Endothelial cell of umbilical vein (primary cell): ENCODE data around the gene DIAPH1. TPM values are rescaled to one million over a fixed set of nuclear protein-coding genes. Genes with fewer than 3 reads are reported as not detected.

ENCODE experiments used
- BruUV-seq: library from RNA; stranded (reverse); fragments of 400-500 nt; replicated peaks from 2 replicates; lab custom pipeline; 2021; lab: Mats Ljungman, UMichigan
- CTCF ChIA-PET: fragments of 300-600, 350-600 bp; sonication (Branson Sonifier 250); formaldehyde crosslinking; loops from one replicate; lab custom pipeline; 2021; ENCODE audit warnings: antibody characterized with exemption, inconsistent platforms; lab: Charles Lee
- POLR2A ChIA-PET: fragments of 300-600, 350-600 bp; sonication (Branson Sonifier 250); formaldehyde crosslinking; loops from one replicate; lab custom pipeline; 2021; ENCODE audit warnings: antibody characterized with exemption, inconsistent platforms; lab: Charles Lee
- DNase-seq: peaks from one replicate; pipeline ENCODE4 v3.0.0-alpha.2; 2011; ENCODE audit warnings: low read depth, low spot score
- FAIRE-seq: peaks from 2 replicates; lab custom pipeline; 2011; peaks lifted over from hg19 to GRCh38; lab: Jason Lieb, UNC
- H2AFZ ChIP-seq: 2 replicates; pipeline ENCODE4 v1.6.0; 2012; ENCODE audit warnings: low read depth, low read length, control low read depth, inconsistent platforms
- H3K27ac ChIP-seq: 2 replicates; pipeline ENCODE4 v1.5.1; 2011; ENCODE audit warnings: low read depth, mild to moderate bottlenecking, control low read depth, low read length, moderate library complexity; ENCODE audit not compliant: insufficient read depth
- H3K27me3 ChIP-seq, 2 experiments: 2 replicates each; pipeline versions ENCODE4 v1.6.0 to v1.6.1; 2011; ENCODE audit warnings: low read length in 2 of 2, mixed read lengths in 1 of 2; ENCODE audit not compliant: control insufficient read depth in 2 of 2, insufficient read depth in 2 of 2
- H3K36me3 ChIP-seq, 2 experiments: 2 replicates in 1 of 2; 3 replicates in 1 of 2; pipeline ENCODE4 v1.5.1; 2011; ENCODE audit warnings: low read length in 2 of 2, mild to moderate bottlenecking in 1 of 2, moderate library complexity in 1 of 2; ENCODE audit not compliant: control insufficient read depth in 2 of 2, insufficient read depth in 2 of 2; ENCODE audit errors: extremely low read depth in 1 of 2
- H3K4me1 ChIP-seq: 3 replicates; pipeline ENCODE4 v1.5.1; 2011; ENCODE audit warnings: mild to moderate bottlenecking, low read length; ENCODE audit not compliant: control insufficient read depth, insufficient read depth; ENCODE audit errors: extremely low read depth
- H3K4me2 ChIP-seq: 2 replicates; pipeline ENCODE4 v1.6.1; 2011; ENCODE audit warnings: low read length, control low read depth, mixed read lengths; ENCODE audit not compliant: insufficient read depth
- H3K4me3 ChIP-seq, 3 experiments: fragments of 200-600 bp in 1 of 3; sonication (generic), shearing (Covaris generic) in 1 of 3; replicated peaks in 1 of 3; 2 replicates each; pipeline ENCODE4 v1.5.1; 2011 to 2016; ENCODE audit warnings: control low read depth in 3 of 3, low read length in 3 of 3, mild to moderate bottlenecking in 2 of 3, inconsistent platforms in 1 of 3, low read depth in 1 of 3, moderate library complexity in 1 of 3; ENCODE audit not compliant: insufficient read depth in 1 of 3
- H3K79me2 ChIP-seq: 2 replicates; pipeline ENCODE4 v1.6.0; 2012; ENCODE audit warnings: low read length, inconsistent platforms; ENCODE audit not compliant: control insufficient read depth, insufficient read depth
- H3K9ac ChIP-seq: replicated peaks from 2 replicates; pipeline ENCODE3; 2011; ENCODE audit warnings: low read length, control low read depth; ENCODE audit not compliant: insufficient read depth; ENCODE audit errors: extremely low read depth
- H3K9me1 ChIP-seq: replicated peaks from 3 replicates; pipeline ENCODE4 v1.6.0; 2011; ENCODE audit warnings: mild to moderate bottlenecking, low read length; ENCODE audit not compliant: control insufficient read depth, insufficient read depth; ENCODE audit errors: extremely low read depth
- H3K9me3 ChIP-seq: replicated peaks from 2 replicates; pipeline ENCODE4 v1.5.1; 2012; ENCODE audit warnings: low read length, inconsistent platforms; ENCODE audit not compliant: control insufficient read depth, insufficient read depth
- H4K20me1 ChIP-seq: replicated peaks from 2 replicates; pipeline ENCODE3; 2011; ENCODE audit warnings: mild to moderate bottlenecking, low read length; ENCODE audit not compliant: control insufficient read depth, insufficient read depth; ENCODE audit errors: extremely low read depth
- CTCF ChIP-seq, 2 donors: IDR thresholded peaks; 1 replicate in 1 of 2; 2 replicates in 1 of 2; pipeline ENCODE4 v1.5.1; 2011; ENCODE audit warnings: low read length in 2 of 2, mild to moderate bottlenecking in 2 of 2, moderate library complexity in 2 of 2, control low read depth in 1 of 2, inconsistent platforms in 1 of 2, low read depth in 1 of 2; ENCODE audit not compliant: insufficient read depth in 1 of 2; ENCODE audit errors: extremely low read depth in 1 of 2
- EZH2 ChIP-seq: IDR thresholded peaks from 2 replicates; pipeline ENCODE4 v1.6.1; 2012; ENCODE audit warnings: borderline replicate concordance, low read depth, mild to moderate bottlenecking, moderate library complexity, low read length, inconsistent platforms; ENCODE audit not compliant: severe bottlenecking
- FOS ChIP-seq: IDR thresholded peaks from 2 replicates; pipeline ENCODE4 v1.6.1; 2011; ENCODE audit warnings: mild to moderate bottlenecking, low read length, moderate library complexity, borderline replicate concordance; ENCODE audit not compliant: insufficient read depth
- GATA2 ChIP-seq: IDR thresholded peaks from 2 replicates; pipeline ENCODE4 v1.7.0; 2011; ENCODE audit warnings: low read depth, mild to moderate bottlenecking, moderate library complexity, mixed read lengths, low read length; ENCODE audit not compliant: insufficient read length, insufficient read depth
- JUN ChIP-seq: IDR thresholded peaks from 2 replicates; pipeline ENCODE4 v1.6.1; 2011; ENCODE audit warnings: borderline replicate concordance, low read depth; ENCODE audit not compliant: insufficient read length, insufficient read depth
- MAX ChIP-seq: IDR thresholded peaks from 2 replicates; pipeline ENCODE4 v1.6.1; 2011; ENCODE audit not compliant: insufficient read depth, insufficient read length
- MYC ChIP-seq: IDR thresholded peaks from one replicate; pipeline ENCODE4 v1.6.1; 2011; ENCODE audit warnings: mild to moderate bottlenecking, low read depth, low read length
- POLR2A ChIP-seq: IDR thresholded peaks from 2 replicates; pipeline ENCODE4 v1.6.1; 2012; ENCODE audit warnings: low read depth, mild to moderate bottlenecking, control low read depth, low read length
- POLR2AphosphoS5 ChIP-seq: IDR thresholded peaks from 2 replicates; pipeline ENCODE4 v1.6.1; 2012; ENCODE audit warnings: low read depth, mild to moderate bottlenecking, control low read depth, low read length, moderate library complexity; ENCODE audit not compliant: insufficient read depth
- dilution Hi-C: fragments of 300-500 bp; cut with MboI; formaldehyde crosslinking; loops from one replicate; pipeline ENCODE4 v1.15.0; 2019; ENCODE audit warnings: low sequenced_read_pairs; ENCODE audit not compliant: extremely low pct_ligation_motif_present
- intact Hi-C: fragments of 100-400 bp; cut with micrococcal nuclease; formaldehyde crosslinking; loops from one replicate; pipeline ENCODE4 v1.10.0; 2022
- polyA plus RNA-seq, 4 experiments: library from polyadenylated mRNA; depleted of rRNA in 3 of 4; stranded (reverse) in 3 of 4; unstranded in 1 of 4; fragments of >200 nt; gene quantifications; 2 replicates each; pipeline versions ENCODE4 v1.2.1 to v1.2.3, GENCODE V29; 2011 to 2012; ENCODE audit warnings: missing spikeins in 1 of 4
- total RNA-seq: library from RNA; stranded (reverse); gene quantifications from 2 replicates; pipeline ENCODE4 v1.2.3, GENCODE V29; 2021

The DIAPH1 gene
- total and polyA plus RNA-seq, 2 donors (not counting 3 experiments of a cell fraction or from before 2014, with no cell fraction given): 68.6 to 105 TPM

- FAIRE-seq (no peak), DNase-seq (no peak)
- Histone ChIP-seq H3K79me2 (no peaks in the 10 kb centered on the region), H3K4me1 (peaks cover 9% of the 10 kb centered on the region), H3K36me3 (peaks cover 0 to 17% of the 10 kb centered on the region in 2 experiments), H3K4me3 (no peak overlapping the region), H3K9me3 (no peaks in the 10 kb centered on the region), H3K4me2 (no peak overlapping the region), H3K9me1 (no peaks in the 10 kb centered on the region), H3K9ac (no peak overlapping the region), H3K27ac (no peak overlapping the region), H4K20me1 (no peaks in the 10 kb centered on the region), H3K27me3 (no peaks in the 10 kb centered on the region), H2AFZ (no peak overlapping the region)
- CTCF ChIA-PET: interaction anchor here (1.6 to 2.9 kb wide), 2 partner anchors 9 to 55 kb away, joined by 4 to 12 read pairs; no protein-coding TSS in a partner anchor
- POLR2A ChIA-PET: no interaction called here
- TF ChIP-seq CTCF (IDR thresholded peaks at IDR 0.05; ENCODE audit: extremely low read depth in 1 of 2, insufficient read depth in 1 of 2, low read depth in 1 of 2, low read length in 2 of 2): no peak
- TF ChIP-seq POLR2A: no peak
- no peak for TF ChIP-seq MAX
- TF ChIP-seq MYC: no peak
- no peak for TF ChIP-seq POLR2AphosphoS5
- TF ChIP-seq FOS: no peak
- TF ChIP-seq GATA2: no peak
- no peak for TF ChIP-seq JUN
- no peak for TF ChIP-seq EZH2
- intact Hi-C loops: no loop called here
- no TSS peak for BruUV-seq
- dilution Hi-C loops: no loop called here
These were observed 28.4 kb upstream of the DIAPH1 start for GRCh38 chr5:141647242-141647641.
